DMS153 (cell line): ENCODE measurements around the gene AGAP1.
A peak's percentile ranks its signal among the peaks of the same experiment; 100 is the strongest.

ENCODE experiments used
- DNase-seq: peaks from one replicate; lab custom pipeline; 2025; lab: John Stamatoyannopoulos, UW

Gene AGAP1

GRCh38 chr2:236101311-236101950 is 607.6 kb downstream of the AGAP1 start:
- no peak for DNase-seq

DNA sequence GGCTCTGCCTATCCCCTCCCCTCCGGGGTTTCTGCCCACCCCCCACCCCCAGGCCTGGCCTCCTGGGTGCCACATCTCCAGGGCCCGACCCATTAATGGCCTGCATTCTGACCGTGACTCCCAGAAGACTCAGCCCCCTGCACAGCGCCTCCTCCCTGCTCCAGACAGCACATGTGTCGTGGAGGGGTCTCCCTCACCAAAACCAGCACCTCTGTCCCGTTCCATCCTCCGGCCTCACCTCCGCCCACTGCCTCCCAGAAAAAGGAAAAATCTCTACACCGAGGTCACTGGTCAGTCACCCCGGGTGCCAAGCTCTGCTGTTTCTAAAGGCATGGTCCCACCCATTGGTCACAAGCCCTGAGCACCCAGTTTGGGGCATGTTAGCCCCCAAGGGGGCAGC is 609.1 kb downstream of the AGAP1 start:
- no peak for DNase-seq

DNA sequence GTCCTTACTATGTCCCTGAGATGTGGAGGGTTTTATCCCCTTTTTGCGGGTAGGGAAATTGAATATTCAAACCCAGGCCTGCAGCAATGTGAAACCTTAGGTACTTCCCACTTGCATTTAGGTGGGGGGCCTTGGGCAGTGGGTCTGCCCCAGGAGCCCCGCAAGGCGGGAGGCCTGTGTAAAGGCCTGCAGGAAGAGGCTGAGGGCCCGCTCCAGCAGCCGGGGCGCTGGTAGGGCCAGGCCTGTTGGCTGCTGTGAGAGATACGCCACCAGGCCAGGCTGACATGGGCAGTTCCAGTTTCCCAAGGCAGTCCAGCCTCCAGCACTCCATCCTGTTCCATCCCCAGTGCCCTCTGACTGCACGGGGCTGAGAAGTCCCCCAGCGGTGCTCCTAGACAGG is 610.1 kb downstream of the AGAP1 start:
- DNase-seq: no peak

- no peak for DNase-seq
Measured at GRCh38 chr2:236105955-236106607, 612.2 kb downstream of the AGAP1 start.

- no peak for DNase-seq
Measured at GRCh38 chr2:236106761-236107160, 612.9 kb downstream of the AGAP1 start.

DNA sequence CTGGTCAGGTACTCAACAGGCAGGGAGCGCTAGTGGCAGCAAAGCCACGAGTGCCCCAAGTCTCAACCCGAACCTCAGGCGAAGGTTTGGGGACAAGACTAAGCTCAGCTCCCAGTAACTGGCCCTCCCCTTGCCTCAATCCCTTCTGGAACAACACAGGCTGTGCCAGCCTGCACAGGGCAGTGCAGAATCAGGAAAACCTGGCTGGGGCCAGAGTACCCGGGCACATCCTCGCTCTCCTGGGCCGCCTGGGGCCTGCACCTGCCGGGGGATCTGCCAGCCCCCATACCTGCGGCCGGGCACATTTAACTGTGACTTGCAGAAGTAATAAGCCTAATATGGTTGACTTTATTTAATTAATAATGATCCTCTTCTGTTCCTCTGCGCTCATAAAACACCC is 613.7 kb downstream of the AGAP1 start:
- no peak for DNase-seq

DNA sequence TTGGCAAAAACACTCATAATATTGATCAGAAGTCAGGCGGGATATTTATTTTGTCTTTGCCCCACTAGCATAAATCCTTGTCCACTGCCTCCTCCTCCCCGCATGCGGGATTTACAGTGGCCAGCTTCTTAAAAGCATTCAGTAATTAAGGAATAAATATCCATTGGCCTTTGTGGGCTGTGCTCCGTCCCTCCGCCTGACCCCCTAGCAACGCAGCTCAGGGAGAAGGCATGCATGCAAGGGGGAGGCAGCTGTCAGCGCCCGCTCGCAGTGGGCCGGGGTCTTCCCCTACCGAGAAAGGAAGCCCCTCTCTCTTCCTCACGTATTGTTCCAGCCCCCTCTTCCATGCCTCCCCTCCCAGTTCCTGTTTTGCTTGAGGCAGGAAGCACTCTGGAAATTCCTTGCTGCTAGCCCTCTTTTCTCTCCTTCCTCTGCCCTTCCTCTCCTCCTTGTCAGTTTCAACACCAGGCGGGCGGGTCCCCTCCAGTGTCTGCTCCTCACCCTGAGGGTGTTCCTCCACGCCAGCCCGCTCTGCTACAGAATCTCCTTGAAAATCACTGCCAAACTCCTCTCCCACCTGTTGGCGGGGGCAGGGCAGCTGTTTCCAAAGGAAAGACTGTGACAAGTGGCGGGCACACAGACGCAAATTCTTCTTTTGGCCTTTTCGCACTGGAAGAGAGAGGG is 614.2 kb downstream of the AGAP1 start:
- no peak for DNase-seq

GRCh38 chr2:236109061-236109460 is 615.2 kb downstream of the AGAP1 start:
- DNase-seq: no peak

DNA sequence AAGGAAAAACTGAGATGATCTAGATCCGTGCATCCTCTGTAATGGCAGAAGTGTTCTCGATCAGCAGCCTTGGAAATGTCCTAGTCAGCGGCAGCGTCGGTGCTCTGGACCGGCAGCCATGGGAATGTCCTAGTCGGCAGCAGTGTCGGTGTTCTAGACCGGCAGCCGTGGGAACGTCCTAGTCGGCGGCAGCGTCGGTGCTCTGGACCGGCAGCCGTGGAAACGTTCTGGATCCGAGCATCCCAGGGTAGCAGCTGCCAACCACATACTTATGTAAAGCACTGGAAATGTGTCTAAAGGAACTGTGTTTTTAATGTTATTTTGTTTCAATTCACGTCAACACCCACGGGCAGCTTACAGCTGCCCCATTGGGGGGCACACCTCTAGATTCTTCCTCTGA is 615.6 kb downstream of the AGAP1 start:
- DNase-seq: no peak

DNA sequence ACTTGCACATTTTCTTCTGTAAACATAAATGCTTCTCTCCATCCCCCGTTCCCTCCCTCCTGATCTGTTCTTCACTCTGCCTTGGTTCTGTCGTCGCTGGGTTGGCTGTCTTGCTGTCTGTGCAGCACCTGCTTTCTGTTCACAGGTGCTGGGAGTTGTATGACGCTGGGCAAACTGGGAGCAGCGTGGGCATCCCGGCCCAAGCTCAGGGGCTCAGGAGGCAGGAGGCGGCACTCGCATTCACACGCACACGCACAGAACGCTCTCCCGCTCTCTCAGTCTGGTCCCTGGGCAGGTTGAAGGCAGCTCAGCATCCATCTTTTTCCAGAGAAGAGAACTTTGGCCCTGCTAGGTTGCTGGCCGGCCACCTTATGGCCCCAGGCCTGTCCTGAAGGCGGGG is 618.6 kb downstream of the AGAP1 start:
- no peak for DNase-seq

DNA sequence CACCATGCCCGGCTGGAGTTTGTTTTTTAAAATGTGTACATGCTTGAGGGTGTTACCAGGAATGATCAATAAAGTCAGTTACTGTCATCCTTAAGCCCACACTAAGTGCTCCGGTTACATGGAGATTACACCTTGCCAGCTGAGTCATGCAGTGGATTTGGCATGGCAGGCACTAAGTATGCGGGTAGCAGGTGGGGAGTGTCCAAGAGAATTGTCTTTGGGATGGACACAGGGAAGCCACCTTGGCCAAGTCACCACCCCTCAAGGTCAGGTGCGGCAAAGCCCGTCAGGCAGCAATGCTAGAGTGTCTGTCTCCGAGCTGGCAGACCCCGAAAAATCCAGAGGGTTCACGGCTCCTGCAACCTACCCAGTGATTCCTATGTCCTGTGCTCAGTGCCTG is 619.6 kb downstream of the AGAP1 start:
- no peak for DNase-seq

GRCh38 chr2:236113948-236114347 is 620.1 kb downstream of the AGAP1 start:
- DNase-seq: no peak

DNA sequence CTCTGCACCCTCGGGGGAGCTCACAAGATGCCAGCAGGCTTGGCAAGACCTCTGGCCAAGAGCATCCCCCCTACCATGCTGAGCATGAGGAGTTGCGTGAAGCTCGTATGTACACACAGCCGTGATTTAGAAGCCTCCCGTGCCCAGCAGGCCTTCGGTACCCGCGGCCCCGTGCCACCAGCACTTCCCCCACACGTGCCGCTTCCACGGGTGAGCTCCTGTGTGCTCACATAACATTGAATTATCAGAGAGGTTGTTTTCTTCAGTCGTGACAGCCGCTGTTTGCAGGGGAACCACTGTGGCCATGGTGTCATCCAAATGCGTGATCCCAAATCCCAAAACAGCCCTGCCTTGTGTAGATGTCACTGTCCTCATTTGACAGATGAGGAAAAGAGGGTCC is 621.1 kb downstream of the AGAP1 start:
- no peak for DNase-seq

GRCh38 chr2:236117401-236117800 is 623.6 kb downstream of the AGAP1 start:
- DNase-seq: no peak

GRCh38 chr2:236117861-236118269 is 624.0 kb downstream of the AGAP1 start:
- peak; percentile 80 for DNase-seq

GRCh38 chr2:236119003-236119402 is 625.2 kb downstream of the AGAP1 start:
- no peak for DNase-seq

DNA sequence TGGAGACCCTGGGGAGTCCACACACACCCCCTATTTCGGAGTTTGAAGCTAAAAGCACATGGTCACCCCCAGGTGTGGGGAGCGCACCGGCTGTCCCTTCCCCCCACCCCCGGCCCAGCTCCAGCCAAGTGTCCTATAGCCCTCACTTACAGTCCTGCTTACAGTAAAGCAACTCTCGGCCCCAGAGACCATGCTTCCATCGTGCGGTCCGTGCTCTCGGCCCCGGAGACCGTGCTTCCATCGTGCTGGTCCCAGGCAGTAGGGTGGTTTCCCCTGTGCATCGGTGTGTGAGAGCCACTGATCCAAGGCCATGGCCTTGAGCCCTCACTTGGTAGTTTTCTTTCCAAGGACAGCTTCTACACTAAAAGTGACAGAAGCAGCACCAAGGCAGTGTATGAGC is 625.6 kb downstream of the AGAP1 start:
- DNase-seq: no peak

- peak; percentile 2 for DNase-seq
Measured at GRCh38 chr2:236120141-236120601, 626.3 kb downstream of the AGAP1 start.

- no peak for DNase-seq
Measured at GRCh38 chr2:236120829-236121228, 627.0 kb downstream of the AGAP1 start.

GRCh38 chr2:236121546-236121945 is 627.7 kb downstream of the AGAP1 start:
- no peak for DNase-seq

GRCh38 chr2:236122236-236122635 is 628.4 kb downstream of the AGAP1 start:
- DNase-seq: no peak

GRCh38 chr2:236123716-236124115 is 629.9 kb downstream of the AGAP1 start:
- DNase-seq: no peak

GRCh38 chr2:236124182-236124893 is 630.5 kb downstream of the AGAP1 start:
- DNase-seq: no peak
